ENCODE measurements around the gene C6orf47. TPM values are rescaled to one million over a fixed set of nuclear protein-coding genes. Genes with fewer than 3 reads are reported as not detected.

C6orf47 gene
- total and polyA plus RNA-seq, 2 of the 13 experiments (the other 11 are each of a cell fraction or from before 2014, with no cell fraction given) = 1.7 to 18.1 TPM

- TF ChIP-seq TAF15 (IDR thresholded peaks at IDR 0.05; ENCODE audit: low read depth, low read length, poor library complexity, severe bottlenecking) (no peak), ZNF660 (CRISPR knock-in tag; IDR thresholded peaks at IDR 0.05; ENCODE audit: borderline replicate concordance, low read depth) (no peak), JDP2 (CRISPR knock-in tag; IDR thresholded peaks at IDR 0.05; ENCODE audit: borderline replicate concordance) (no peak), ERF (CRISPR knock-in tag; IDR thresholded peaks at IDR 0.05) (0 out of 2 replicates have a peak, but pooled peaks have one; percentile 74), YY1 (IDR thresholded peaks at IDR 0.05; ENCODE audit: insufficient read depth, insufficient replicate concordance, low read depth, low read length) (peak; percentile 52), U2AF1 (optimal IDR thresholded peaks at IDR 0.05; ENCODE audit: low read depth, low read length) (no peak), ZNF788 (CRISPR knock-in tag; IDR thresholded peaks at IDR 0.05; ENCODE audit: borderline replicate concordance) (peak; percentile 90; the same call in 1 of the 2 replicates), SSRP1 (CRISPR knock-in tag; IDR thresholded peaks at IDR 0.05) (no peak), MYPOP (CRISPR knock-in tag; IDR thresholded peaks at IDR 0.05) (peak; percentile 68), XRCC5 (optimal IDR thresholded peaks at IDR 0.05; ENCODE audit: low read length) (peak; percentile 91), ZNF337 (CRISPR knock-in tag; IDR thresholded peaks at IDR 0.05; ENCODE audit: borderline replicate concordance, low read depth) (no peak), JARID2 (CRISPR knock-in tag; IDR thresholded peaks at IDR 0.05; ENCODE audit: insufficient replicate concordance) (no peak), MIXL1 (CRISPR knock-in tag; IDR thresholded peaks at IDR 0.05) (0 out of 2 replicates have a peak, but pooled peaks have one; percentile 33), PITX1 (CRISPR knock-in tag; IDR thresholded peaks at IDR 0.05) (peak; percentile 93), CERS6 (CRISPR knock-in tag; IDR thresholded peaks at IDR 0.05) (no peak), RFXANK (CRISPR knock-in tag; IDR thresholded peaks at IDR 0.05) (no peak), MBNL3 (CRISPR knock-in tag; conservative IDR thresholded peaks at IDR 0.05) (no peak), RARG (CRISPR knock-in tag; IDR thresholded peaks at IDR 0.05; ENCODE audit: low read depth) (peak; percentile 91; the same call in 1 of the 2 replicates), HDAC1 (CRISPR knock-in tag; IDR thresholded peaks at IDR 0.05) (peak; percentile 83), ZNF446 (CRISPR knock-in tag; IDR thresholded peaks at IDR 0.05) (no peak), ZNF33B (CRISPR knock-in tag; IDR thresholded peaks at IDR 0.05) (no peak), TARDBP (CRISPR knock-in tag; IDR thresholded peaks at IDR 0.05) (peak; percentile 90), ZFP36 (IDR thresholded peaks at IDR 0.05; ENCODE audit: borderline replicate concordance, low read depth, low read length, partially characterized antibody) (no peak), NCOA2 (CRISPR knock-in tag; IDR thresholded peaks at IDR 0.05) (peak; percentile 34; the same call in 1 of the 2 replicates), KLF11 (CRISPR knock-in tag; IDR thresholded peaks at IDR 0.05) (peak; percentile 89), USF2 (IDR thresholded peaks at IDR 0.05; ENCODE audit: low read depth, low read length) (no peak), USF2 (CRISPR knock-in tag; IDR thresholded peaks at IDR 0.05; ENCODE audit: borderline replicate concordance) (no peak; the same call in 1 of the 2 replicates), FOXA3 (CRISPR knock-in tag; IDR thresholded peaks at IDR 0.05) (peak; percentile 45), JUN (CRISPR knock-in tag; IDR thresholded peaks at IDR 0.05) (peak; percentile 80)
Measured at GRCh38 chr6:31619805-31620585, 40.6 kb downstream of the C6orf47 start (continued).

All from HepG2 (cell line).